DOHH2 (cell line): ENCODE results near the gene AMOT.

Experiments used
- H3F3A ChIP-seq: fragments of 200-600 bp; sonication (generic), shearing (Covaris generic); 2 replicates; pipeline ENCODE4 v1.6.0; 2016; ENCODE audit warnings: antibody characterized with exemption, mild to moderate bottlenecking; ENCODE audit not compliant: control insufficient read depth, insufficient read depth
- H3K27ac ChIP-seq: fragments of 200-600 bp; sonication (generic); 2 replicates; pipeline ENCODE4 v1.5.1; 2014; ENCODE audit warnings: low read depth, mild to moderate bottlenecking, low read length, moderate library complexity
- H3K27me3 ChIP-seq: fragments of 200-600 bp; sonication (generic); 2 replicates; pipeline ENCODE4 v1.6.1; 2014; ENCODE audit warnings: mild to moderate bottlenecking, low read length, mixed read lengths; ENCODE audit not compliant: control insufficient read depth
- H3K36me3 ChIP-seq: fragments of 200-600 bp; sonication (generic); 2 replicates; pipeline ENCODE4 v1.6.1; 2014; ENCODE audit warnings: mild to moderate bottlenecking, low read length, moderate library complexity, mixed read lengths; ENCODE audit not compliant: control insufficient read depth
- H3K4me1 ChIP-seq: fragments of 200-600 bp; sonication (generic); 2 replicates; pipeline ENCODE4 v1.6.1; 2014; ENCODE audit warnings: mild to moderate bottlenecking, low read length, mixed read lengths; ENCODE audit not compliant: control insufficient read depth
- H3K4me2 ChIP-seq: fragments of 200-600 bp; sonication (generic); 2 replicates; pipeline ENCODE4 v1.6.0; 2014; ENCODE audit warnings: mild to moderate bottlenecking, low read length, moderate library complexity
- H3K4me3 ChIP-seq: fragments of 200-600 bp; sonication (generic); 2 replicates; pipeline ENCODE4 v1.5.1; 2014; ENCODE audit warnings: mild to moderate bottlenecking, low read length, mixed read lengths
- H3K79me2 ChIP-seq: fragments of 200-600 bp; sonication (generic); 2 replicates; pipeline ENCODE4 v1.6.1; 2014; ENCODE audit warnings: mild to moderate bottlenecking, low read length, mixed read lengths; ENCODE audit not compliant: control insufficient read depth
- H3K9me2 ChIP-seq: fragments of 200-600 bp; sonication (generic); replicated peaks from 2 replicates; pipeline ENCODE4 v1.6.1; 2014; ENCODE audit warnings: mild to moderate bottlenecking, low read length, mixed read lengths; ENCODE audit not compliant: control insufficient read depth
- H3K9me3 ChIP-seq: fragments of 200-600 bp; sonication (generic); 2 replicates; pipeline ENCODE4 v1.6.1; 2014; ENCODE audit warnings: antibody characterized with exemption, low read length, mixed read lengths; ENCODE audit not compliant: control insufficient read depth, insufficient read depth
- H4K20me1 ChIP-seq: fragments of 200-600 bp; sonication (generic); 2 replicates; pipeline ENCODE4 v1.6.0; 2014; ENCODE audit warnings: low read depth, mild to moderate bottlenecking, antibody characterized with exemption, low read length, moderate library complexity; ENCODE audit not compliant: control insufficient read depth, insufficient read depth
- CTCF ChIP-seq: fragments of 200-600 bp; sonication (generic); IDR thresholded peaks from one replicate; pipeline ENCODE4 v1.5.1; 2014; ENCODE audit warnings: antibody characterized with exemption, mild to moderate bottlenecking, low read depth, low read length; ENCODE audit not compliant: poor library complexity, severe bottlenecking
- EZH2phosphoT487 ChIP-seq: fragments of 200-600 bp; sonication (generic); IDR thresholded peaks from 2 replicates; pipeline ENCODE4 v1.6.1; 2017; ENCODE audit warnings: borderline replicate concordance, mild to moderate bottlenecking, antibody characterized with exemption, low read length, moderate library complexity, mixed read lengths

Gene AMOT

DNA sequence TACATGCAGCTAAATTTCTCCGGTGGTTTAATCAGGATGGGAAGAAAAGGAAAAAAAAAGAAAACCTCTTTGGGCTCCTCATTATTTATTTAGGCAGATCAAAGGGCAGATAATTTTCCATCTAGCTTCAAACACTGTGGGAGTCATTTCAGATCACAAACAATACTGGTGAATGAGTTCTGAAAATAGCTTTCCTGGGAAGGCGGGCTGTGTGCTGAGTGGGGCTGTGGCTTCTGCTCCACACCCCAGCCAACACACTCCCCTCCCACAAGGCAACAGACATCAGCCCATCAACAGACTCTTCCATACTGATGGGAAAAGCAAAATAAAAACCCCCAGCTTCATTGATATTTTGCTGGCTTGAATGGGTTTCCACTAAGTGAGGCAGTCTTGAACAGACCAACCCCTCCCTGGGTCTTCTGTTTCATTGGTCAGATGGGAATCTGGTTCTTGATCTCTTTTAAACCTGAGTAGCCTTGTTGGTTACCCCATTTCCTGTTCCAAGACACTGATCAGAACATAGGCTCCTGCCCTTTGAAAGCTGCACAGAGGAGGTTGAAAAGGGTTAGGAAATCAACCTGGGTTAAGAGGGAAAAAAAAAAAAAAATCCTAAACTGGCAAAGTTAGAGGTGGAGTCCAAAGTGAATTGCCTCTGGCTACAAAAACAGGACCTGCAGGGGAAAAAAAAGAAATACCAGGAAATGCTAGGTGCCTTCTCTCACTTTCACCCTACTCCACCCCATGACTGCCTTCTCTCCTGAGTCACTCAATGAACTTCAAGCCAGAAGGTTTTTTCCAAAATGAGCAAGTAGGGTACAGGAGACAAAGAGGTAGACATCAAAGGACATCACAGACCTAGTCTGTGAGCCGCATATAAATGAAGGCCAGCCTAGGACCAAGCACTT, 20.0 kb downstream of the AMOT start:
- no peaks in the 10 kb centered on the region for H3K79me2 ChIP-seq
- H3K27ac ChIP-seq: no peak overlapping the region
- H3K9me2 ChIP-seq: no peaks in the 10 kb centered on the region
- TF ChIP-seq EZH2phosphoT487 (no peak), CTCF (no peak)
- H3K4me1 ChIP-seq: no peaks in the 10 kb centered on the region
- no peaks in the 10 kb centered on the region for H3F3A ChIP-seq
- no peak overlapping the region for H3K4me2 ChIP-seq
- no peak overlapping the region for H3K4me3 ChIP-seq
- no peaks in the 10 kb centered on the region for H3K36me3 ChIP-seq
- no peaks in the 10 kb centered on the region for H3K27me3 ChIP-seq
- H3K9me3 ChIP-seq: no peaks in the 10 kb centered on the region
- no peaks in the 10 kb centered on the region for H4K20me1 ChIP-seq

GRCh38 chrX:112819813-112820212, 20.8 kb downstream of the AMOT start:
- no peak overlapping the region for H3K27ac ChIP-seq
- H3K4me3 ChIP-seq: no peak overlapping the region
- H3K4me2 ChIP-seq: no peak overlapping the region
- H3K4me1 ChIP-seq: no peaks in the 10 kb centered on the region
- no peaks in the 10 kb centered on the region for H3F3A ChIP-seq
- H3K36me3 ChIP-seq: no peaks in the 10 kb centered on the region
- TF ChIP-seq EZH2phosphoT487 (no peak), CTCF (no peak)
- H3K27me3 ChIP-seq: no peaks in the 10 kb centered on the region
- H3K79me2 ChIP-seq: no peaks in the 10 kb centered on the region
- no peaks in the 10 kb centered on the region for H4K20me1 ChIP-seq
- H3K9me3 ChIP-seq: no peaks in the 10 kb centered on the region
- no peaks in the 10 kb centered on the region for H3K9me2 ChIP-seq

DNA sequence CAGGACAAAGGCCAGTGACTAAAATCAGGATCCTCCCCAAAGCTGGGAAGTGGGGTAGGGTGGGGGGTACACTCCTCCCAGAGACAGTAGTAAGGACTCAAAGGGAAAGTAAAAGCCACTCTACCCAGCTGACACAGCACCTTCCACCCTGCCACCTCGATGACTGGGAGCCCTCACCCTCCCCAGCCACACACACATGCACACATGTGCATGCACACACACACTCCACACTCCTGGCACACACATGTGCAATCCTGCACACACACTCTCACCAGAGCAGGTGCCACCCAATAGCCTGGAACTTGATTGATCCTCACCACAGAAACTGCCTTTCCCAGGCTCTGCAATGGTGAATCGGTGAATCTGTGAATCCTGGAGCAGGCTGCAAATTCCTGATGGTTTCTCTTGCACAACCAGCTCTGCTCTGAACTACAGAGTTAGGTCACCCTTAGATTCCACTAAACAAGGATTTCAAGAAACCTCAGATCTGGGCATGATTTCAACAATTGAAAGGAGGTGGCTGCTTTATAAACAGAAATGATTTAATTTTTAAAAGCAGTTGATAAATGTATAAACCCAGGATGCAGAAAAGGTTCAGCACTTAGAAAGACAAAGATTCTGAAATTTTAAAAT, 21.5 kb downstream of the AMOT start:
- Histone ChIP-seq H3K9me2 (no peaks in the 10 kb centered on the region), H3K4me3 (no peak overlapping the region), H4K20me1 (no peaks in the 10 kb centered on the region), H3K79me2 (no peaks in the 10 kb centered on the region), H3K27me3 (no peaks in the 10 kb centered on the region), H3K4me1 (no peaks in the 10 kb centered on the region), H3K27ac (no peak overlapping the region), H3F3A (no peaks in the 10 kb centered on the region), H3K9me3 (no peaks in the 10 kb centered on the region), H3K36me3 (no peaks in the 10 kb centered on the region), H3K4me2 (no peak overlapping the region)
- TF ChIP-seq CTCF (no peak), EZH2phosphoT487 (no peak)
